Measurements from ENCODE around the gene MBNL3.

DNA sequence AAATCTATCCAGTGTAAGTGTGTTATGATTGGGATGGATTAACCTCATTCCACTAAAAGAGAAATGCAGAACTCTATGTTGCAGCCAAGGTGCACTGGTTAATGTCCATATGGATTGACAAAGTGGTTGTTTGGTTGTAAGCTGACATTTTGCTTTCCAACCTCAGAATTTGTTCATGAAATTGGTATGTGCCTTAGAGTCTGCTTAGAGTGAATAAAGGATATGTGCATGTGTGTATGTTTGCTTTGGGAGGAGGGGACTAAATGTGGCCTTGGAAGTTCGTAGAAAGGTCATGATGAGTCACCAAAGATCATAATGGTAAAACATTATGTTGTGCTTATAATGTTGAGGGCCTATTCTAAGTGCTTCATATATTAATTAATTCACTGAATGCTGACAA lies 44.1 kb upstream of the MBNL3 start:
- TF ChIP-seq, protein P1, sequence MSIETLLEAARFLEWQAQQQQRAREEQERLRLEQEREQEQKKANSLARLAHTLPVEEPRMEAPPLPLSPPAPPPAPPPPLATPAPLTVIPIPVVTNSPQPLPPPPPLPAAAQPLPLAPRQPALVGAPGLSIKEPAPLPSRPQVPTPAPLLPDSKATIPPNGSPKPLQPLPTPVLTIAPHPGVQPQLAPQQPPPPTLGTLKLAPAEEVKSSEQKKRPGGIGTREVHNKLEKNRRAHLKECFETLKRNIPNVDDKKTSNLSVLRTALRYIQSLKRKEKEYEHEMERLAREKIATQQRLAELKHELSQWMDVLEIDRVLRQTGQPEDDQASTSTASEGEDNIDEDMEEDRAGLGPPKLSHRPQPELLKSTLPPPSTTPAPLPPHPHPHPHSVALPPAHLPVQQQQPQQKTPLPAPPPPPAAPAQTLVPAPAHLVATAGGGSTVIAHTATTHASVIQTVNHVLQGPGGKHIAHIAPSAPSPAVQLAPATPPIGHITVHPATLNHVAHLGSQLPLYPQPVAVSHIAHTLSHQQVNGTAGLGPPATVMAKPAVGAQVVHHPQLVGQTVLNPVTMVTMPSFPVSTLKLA (conservative IDR thresholded peaks at IDR 0.05), result no peak
- no peak for TF ChIP-seq CTCF (IDR thresholded peaks at IDR 0.05 in 2 of 3, conservative IDR thresholded peaks at IDR 0.05 in 1 of 3; ENCODE audit: insufficient read depth in 2 of 3, low read depth in 1 of 3, low read length in 3 of 3)
